H1 (cell line): Measurements from ENCODE around the gene DIPK1B. TPM values are rescaled to one million over a fixed set of nuclear protein-coding genes. Genes with fewer than 3 reads are reported as not detected.
A peak's percentile ranks its signal among the peaks of the same experiment; 100 is the strongest.

ENCODE experiments used
- CTCF ChIA-PET: fragments of 300-600 bp; sonication (Branson Sonifier 250); formaldehyde crosslinking; loops from one replicate; lab custom pipeline; 2021; ENCODE audit not compliant: partially characterized antibody; lab: Charles Lee
- POLR2A ChIA-PET: fragments of 300-600 bp; sonication (Branson Sonifier 250); formaldehyde crosslinking; loops from one replicate; lab custom pipeline; 2021; ENCODE audit warnings: inconsistent platforms; ENCODE audit not compliant: partially characterized antibody; lab: Charles Lee
- DNase-seq, 2 experiments: peaks; one replicate each; pipeline versions ENCODE4 v3.0.0 to v3.0.0-alpha.2; 2010 to 2022; ENCODE audit warnings: low spot score in 2 of 2, low read depth in 1 of 2, mixed read lengths in 1 of 2
- FAIRE-seq: peaks from 2 replicates; lab custom pipeline; 2011; peaks lifted over from hg19 to GRCh38; lab: Jason Lieb, UNC
- H2AFZ ChIP-seq: 2 replicates; pipeline ENCODE4 v1.8.1; 2012; ENCODE audit warnings: low read length, inconsistent platforms
- H2AK5ac ChIP-seq: 2 replicates; pipeline ENCODE4 v1.6.1; 2013; ENCODE audit warnings: low read depth, low read length
- H2BK120ac ChIP-seq: replicated peaks from 2 replicates; pipeline ENCODE3; 2013; ENCODE audit warnings: low read depth, low read length, inconsistent platforms
- H2BK12ac ChIP-seq: 2 replicates; pipeline ENCODE4 v1.6.1; 2013; ENCODE audit warnings: low read depth, low read length
- H2BK15ac ChIP-seq: 2 replicates; pipeline ENCODE4 v1.6.1; 2013; ENCODE audit warnings: low read length
- H2BK20ac ChIP-seq: 2 replicates; pipeline ENCODE4 v1.6.1; 2013; ENCODE audit warnings: low read length
- H2BK5ac ChIP-seq: 2 replicates; pipeline ENCODE4 v1.6.1; 2013; ENCODE audit warnings: low read depth, low read length
- H3K14ac ChIP-seq: 2 replicates; pipeline ENCODE4 v1.6.1; 2013; ENCODE audit warnings: inconsistent platforms; ENCODE audit not compliant: insufficient read length
- H3K18ac ChIP-seq: 2 replicates; pipeline ENCODE4 v1.6.1; 2013; ENCODE audit warnings: low read length; ENCODE audit errors: extremely low read depth
- H3K23ac ChIP-seq: 2 replicates; pipeline ENCODE4 v1.6.1; 2013; ENCODE audit warnings: inconsistent platforms; ENCODE audit not compliant: insufficient read length
- H3K23me2 ChIP-seq: 2 replicates; pipeline ENCODE4 v1.6.1; 2013; ENCODE audit warnings: low read depth, low read length
- H3K27ac ChIP-seq: 2 replicates; pipeline ENCODE4 v1.6.1; 2011; ENCODE audit warnings: low read depth, low read length, inconsistent platforms
- H3K27me3 ChIP-seq, 4 experiments: replicated peaks in 1 of 4; 1 replicate in 1 of 4; 2 replicates in 3 of 4; pipeline versions ENCODE4 v1.6.1 to v1.8.1; 2011 to 2013; ENCODE audit warnings: low read length in 3 of 4, mild to moderate bottlenecking in 3 of 4, inconsistent platforms in 2 of 4, mixed read lengths in 2 of 4, moderate library complexity in 1 of 4; ENCODE audit not compliant: control insufficient read depth in 3 of 4, insufficient read depth in 3 of 4; ENCODE audit errors: extremely low read depth in 1 of 4
- H3K36me3 ChIP-seq, 4 experiments: 2 replicates each; pipeline versions ENCODE4 v1.6.1 to v1.8.1; 2011 to 2013; ENCODE audit warnings: mild to moderate bottlenecking in 4 of 4, low read length in 3 of 4, moderate library complexity in 2 of 4, control low read depth in 1 of 4, inconsistent platforms in 1 of 4; ENCODE audit not compliant: insufficient read depth in 4 of 4, control insufficient read depth in 2 of 4
- H3K4ac ChIP-seq: replicated peaks from 2 replicates; pipeline ENCODE3; 2013; ENCODE audit warnings: low read length, low read depth, mixed read lengths, inconsistent platforms; ENCODE audit not compliant: insufficient read length
- H3K4me1 ChIP-seq, 4 experiments: replicated peaks in 1 of 4; 1 replicate in 1 of 4; 2 replicates in 3 of 4; pipeline versions ENCODE4 v1.6.1 to v1.8.1; 2011 to 2013; ENCODE audit warnings: low read length in 3 of 4, inconsistent platforms in 2 of 4, mixed read lengths in 1 of 4; ENCODE audit not compliant: insufficient read depth in 4 of 4, control insufficient read depth in 3 of 4
- H3K4me2 ChIP-seq, 2 experiments: 2 replicates each; pipeline versions ENCODE4 v1.6.1 to v1.8.1; 2011 to 2013; ENCODE audit warnings: low read depth in 2 of 2, low read length in 2 of 2, control low read depth in 1 of 2, inconsistent platforms in 1 of 2, mild to moderate bottlenecking in 1 of 2; ENCODE audit not compliant: insufficient read depth in 1 of 2
- H3K4me3 ChIP-seq, 4 experiments: fragments of 200-600, 300-600 bp in 1 of 4; sonication (generic), shearing (Covaris generic), sonication (Bioruptor Twin) in 1 of 4; 2 replicates each; pipeline versions ENCODE4 v1.5.1 to v1.8.1; 2011 to 2016; ENCODE audit warnings: low read length in 4 of 4, low read depth in 3 of 4, control low read depth in 2 of 4, inconsistent platforms in 2 of 4, mild to moderate bottlenecking in 2 of 4, mixed read lengths in 1 of 4, moderate library complexity in 1 of 4; ENCODE audit not compliant: insufficient read depth in 2 of 4; ENCODE audit errors: extremely low read depth in 1 of 4
- H3K56ac ChIP-seq: replicated peaks from 2 replicates; pipeline ENCODE3; 2013; ENCODE audit warnings: low read depth, mild to moderate bottlenecking, mixed read lengths, low read length, inconsistent platforms; ENCODE audit not compliant: insufficient read length
- H3K79me1 ChIP-seq: 2 replicates; pipeline ENCODE4 v1.6.1; 2013; ENCODE audit warnings: low read depth, low read length, control low read depth
- H3K79me2 ChIP-seq, 2 experiments: 2 replicates each; pipeline versions ENCODE4 v1.6.1 to v1.8.1; 2012 to 2013; ENCODE audit warnings: low read length in 2 of 2, mild to moderate bottlenecking in 2 of 2, inconsistent platforms in 1 of 2; ENCODE audit not compliant: insufficient read depth in 2 of 2, control insufficient read depth in 1 of 2
- H3K9ac ChIP-seq, 4 experiments: replicated peaks in 1 of 4; 1 replicate in 1 of 4; 2 replicates in 3 of 4; pipeline versions ENCODE4 v1.6.1 to v1.8.1; 2011 to 2013; ENCODE audit warnings: low read depth in 3 of 4, low read length in 3 of 4, control low read depth in 2 of 4, mild to moderate bottlenecking in 2 of 4, moderate library complexity in 2 of 4, inconsistent platforms in 1 of 4; ENCODE audit errors: extremely low read depth in 1 of 4
- H3K9me3 ChIP-seq, 2 experiments: 2 replicates each; pipeline versions ENCODE4 v1.6.1 to v1.8.1; 2012 to 2013; ENCODE audit warnings: mild to moderate bottlenecking in 2 of 2, moderate library complexity in 2 of 2, control low read depth in 1 of 2, inconsistent platforms in 1 of 2, low read depth in 1 of 2, low read length in 1 of 2, mixed read lengths in 1 of 2; ENCODE audit not compliant: insufficient read depth in 2 of 2
- H4K20me1 ChIP-seq, 2 experiments: replicated peaks in 1 of 2; 2 replicates each; pipeline versions ENCODE3 to v1.8.1; 2011 to 2013; ENCODE audit warnings: inconsistent platforms in 2 of 2, low read length in 2 of 2, mild to moderate bottlenecking in 1 of 2; ENCODE audit not compliant: insufficient read depth in 2 of 2, control insufficient read depth in 1 of 2
- H4K5ac ChIP-seq: 2 replicates; pipeline ENCODE4 v1.6.1; 2013; ENCODE audit warnings: low read length, low read depth, mixed read lengths, inconsistent platforms; ENCODE audit not compliant: insufficient read length
- H4K8ac ChIP-seq: 2 replicates; pipeline ENCODE4 v1.8.0; 2013; ENCODE audit warnings: mild to moderate bottlenecking, moderate library complexity, low read length, inconsistent platforms; ENCODE audit not compliant: insufficient read depth; ENCODE audit errors: extremely low read depth
- H4K91ac ChIP-seq: replicated peaks from 2 replicates; pipeline ENCODE3; 2013; ENCODE audit warnings: low read length, mixed read lengths, inconsistent platforms; ENCODE audit not compliant: insufficient read length
- JUN ChIP-seq: IDR thresholded peaks from 2 replicates; pipeline ENCODE4 v1.6.1; 2011; ENCODE audit warnings: low read depth, mild to moderate bottlenecking, improper control_type of control experiment, low read length
- SIX5 ChIP-seq: IDR thresholded peaks from 2 replicates; pipeline ENCODE4 v1.6.1; 2011; ENCODE audit warnings: mild to moderate bottlenecking, low read depth, low read length
- TAF1 ChIP-seq: IDR thresholded peaks from 2 replicates; pipeline ENCODE4 v1.6.1; 2011; ENCODE audit warnings: mild to moderate bottlenecking, low read depth, low read length
- TAF7 ChIP-seq: optimal IDR thresholded peaks from 2 replicates; pipeline ENCODE3; 2011; ENCODE audit warnings: low read depth, mild to moderate bottlenecking, inconsistent platforms, low read length, moderate library complexity, borderline replicate concordance
- ZNF274 ChIP-seq: IDR thresholded peaks from 2 replicates; pipeline ENCODE4 v1.7.0; 2012; ENCODE audit warnings: low read length, borderline replicate concordance; ENCODE audit errors: extremely low read depth
- WGBS, 2 experiments: shearing (Covaris generic) in 1 of 2; methylation state at CpG; one replicate each; pipeline versions ENCODE4 v1.1.6 to v1.1.7; 2013 to 2015; ENCODE audit warnings: low lambda C conversion rate in 2 of 2, mixed read lengths in 2 of 2, inconsistent platforms in 1 of 2, low coverage in 1 of 2, missing lambda C conversion rate in 1 of 2; ENCODE audit not compliant: insufficient replicate concordance in 2 of 2, insufficient coverage in 1 of 2, insufficient read length in 1 of 2; ENCODE audit errors: extremely low coverage in 1 of 2, missing lambda C conversion rate in 1 of 2; 5-methylcytosine and 5-hydroxymethylcytosine counted together
- polyA plus RNA-seq, 7 experiments: library from polyadenylated mRNA; depleted of rRNA in 3 of 7; stranded (reverse) in 5 of 7; unstranded in 2 of 7; fragments of >200 nt in 5 of 7; fragments of 200-250 nt in 2 of 7; gene quantifications; 1 replicate in 5 of 7; 2 replicates in 1 of 7; 4 replicates in 1 of 7; pipeline versions ENCODE4 v1.2.1 to v1.2.3, GENCODE V29; 2011 to 2013; ENCODE audit warnings: missing spikeins in 2 of 7, mixed read lengths in 2 of 7
- total RNA-seq: library from RNA; stranded (reverse); fragmentation: NEBNext Ultra II Directional; extraction: Animal tissue kit (Norgen Biotek cat#: 25700); gene quantifications from 2 replicates; pipeline ENCODE4 v1.2.1, GENCODE V29; 2021

The DIPK1B gene
- total and polyA plus RNA-seq, 2 of the 8 experiments (the other 6 are each of a cell fraction or from before 2014, with no cell fraction given): 32.3 to 64.8 TPM

DNA sequence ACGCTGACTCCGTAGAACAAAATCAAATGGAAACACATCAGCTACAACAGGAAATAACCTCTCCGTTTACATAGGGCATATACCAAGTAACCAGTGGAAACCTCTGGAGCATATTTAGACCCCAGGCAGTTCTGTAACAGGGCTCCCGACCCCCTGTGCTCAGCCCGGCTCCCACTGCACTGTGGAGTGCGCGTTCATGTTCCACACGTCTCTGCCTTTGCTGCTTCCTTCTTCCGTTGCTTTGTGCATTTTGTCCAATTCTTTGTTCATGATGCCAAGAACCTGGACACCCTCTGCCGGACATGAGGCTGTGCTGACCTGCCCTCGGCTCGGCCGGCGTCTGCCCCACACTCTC, 19.3 kb upstream of the DIPK1B start:
- H3K27me3 ChIP-seq: no peaks in the 10 kb centered on the region
- DNase-seq (no peak), FAIRE-seq (no peak)
- no peak overlapping the region for H3K56ac ChIP-seq
- no peak overlapping the region for H2AFZ ChIP-seq
- H3K27ac ChIP-seq: no peak overlapping the region
- no peak overlapping the region for H3K4ac ChIP-seq
- H4K91ac ChIP-seq: no peak overlapping the region
- no peaks in the 10 kb centered on the region for H3K23me2 ChIP-seq
- H4K20me1 ChIP-seq: no peaks in the 10 kb centered on the region
- H2AK5ac ChIP-seq: no peak overlapping the region
- H3K36me3 ChIP-seq: no peaks in the 10 kb centered on the region
- H3K18ac ChIP-seq: no peak overlapping the region; the same call in 1 of the 2 replicates
- no peak overlapping the region for H4K8ac ChIP-seq
- H2BK120ac ChIP-seq: no peak overlapping the region
- peak overlapping the region; percentile 84; the same call in 1 of the 2 replicates for H2BK12ac ChIP-seq
- no peak overlapping the region for H3K9ac ChIP-seq
- H3K4me1 ChIP-seq: peaks cover 0 to 19% (median 12%) of the 10 kb centered on the region in 4 experiments; a peak in 4 of 7 replicates
- no peak overlapping the region for H3K4me2 ChIP-seq
- no peak overlapping the region for H2BK5ac ChIP-seq
- H3K23ac ChIP-seq: no peak overlapping the region
- no peaks in the 10 kb centered on the region for H3K79me2 ChIP-seq
- no peak overlapping the region for H3K14ac ChIP-seq
- H3K79me1 ChIP-seq: no peaks in the 10 kb centered on the region
- H3K9me3 ChIP-seq: no peaks in the 10 kb centered on the region
- 0 out of 2 replicates have a peak overlapping the region, but pooled peaks have one; percentile 6 for H2BK15ac ChIP-seq
- ChIA-PET CTCF (interaction anchor here (1.0 to 3.6 kb wide), 10 partner anchors 10 to 288 kb away, joined by 3 to 21 read pairs (median 6); no protein-coding TSS in a partner anchor), POLR2A (interaction anchor here (1.0 kb wide), 1 partner anchor 17 kb away, joined by 3 read pairs; no protein-coding TSS in a partner anchor)
- WGBS, 2 experiments: 91% methylated on average over 14 of the region's 14 CpGs; no CpG with 5 or more reads in 1 of the 2 experiments
- no peak overlapping the region for H4K5ac ChIP-seq
- no peak overlapping the region for H3K4me3 ChIP-seq
- H2BK20ac ChIP-seq: no peak overlapping the region; the same call in 1 of the 2 replicates
- TF ChIP-seq SIX5 (no peak), TAF7 (no peak), JUN (no peak), TAF1 (no peak), ZNF274 (no peak)
